Keratinocyte (primary cell): Measurements from ENCODE around the gene NBPF3. TPM values are rescaled to one million over a fixed set of nuclear protein-coding genes. Genes with fewer than 3 reads are reported as not detected.
A peak's percentile ranks its signal among the peaks of the same experiment; 100 is the strongest.
"Not testable (repeated sequence)": the region's sequence is repeated elsewhere in the genome, so short reads cannot be mapped to it uniquely, and the experiment has no call there.

ENCODE experiments used
- DNase-seq: peaks from one replicate; pipeline ENCODE4 v3.0.0-alpha.2; 2011; ENCODE audit warnings: low read depth, missing footprints, low spot score
- FAIRE-seq: peaks from 2 replicates; lab custom pipeline; 2011; peaks lifted over from hg19 to GRCh38; lab: Jason Lieb, UNC
- H2AFZ ChIP-seq: 2 replicates; pipeline ENCODE4 v1.6.0; 2012; ENCODE audit warnings: low read length, control low read depth, inconsistent platforms; ENCODE audit not compliant: control insufficient read depth
- H3K27ac ChIP-seq: 2 replicates; pipeline ENCODE4 v1.5.1; 2011; ENCODE audit warnings: low read length; ENCODE audit not compliant: control insufficient read depth, insufficient read depth
- H3K27me3 ChIP-seq: 3 replicates; pipeline ENCODE4 v1.6.0; 2011; ENCODE audit warnings: low read length; ENCODE audit not compliant: control insufficient read depth, insufficient read depth; ENCODE audit errors: extremely low read depth
- H3K36me3 ChIP-seq, 2 experiments: 2 replicates in 1 of 2; 3 replicates in 1 of 2; pipeline ENCODE4 v1.5.1; 2011; ENCODE audit warnings: low read length in 2 of 2, mild to moderate bottlenecking in 1 of 2; ENCODE audit not compliant: control insufficient read depth in 2 of 2, insufficient read depth in 2 of 2; ENCODE audit errors: extremely low read depth in 1 of 2
- H3K4me1 ChIP-seq: 3 replicates; pipeline ENCODE4 v1.5.1; 2011; ENCODE audit warnings: low read length; ENCODE audit not compliant: control insufficient read depth, insufficient read depth; ENCODE audit errors: extremely low read depth
- H3K4me2 ChIP-seq: 3 replicates; pipeline ENCODE4 v1.6.0; 2011; ENCODE audit warnings: low read depth, low read length; ENCODE audit not compliant: control insufficient read depth, insufficient read depth; ENCODE audit errors: extremely low read depth
- H3K4me3 ChIP-seq, 3 experiments: fragments of 200-600 bp in 1 of 3; sonication (generic) in 1 of 3; 2 replicates in 2 of 3; 3 replicates in 1 of 3; pipeline ENCODE4 v1.5.1; 2011 to 2016; ENCODE audit warnings: low read length in 3 of 3, mild to moderate bottlenecking in 3 of 3, control low read depth in 2 of 3, inconsistent platforms in 1 of 3, low read depth in 1 of 3, mixed read lengths in 1 of 3, mixed run types in 1 of 3, moderate library complexity in 1 of 3; ENCODE audit not compliant: control insufficient read depth in 2 of 3, insufficient read depth in 2 of 3; ENCODE audit errors: extremely low read depth in 1 of 3
- H3K79me2 ChIP-seq: 2 replicates; pipeline ENCODE4 v1.6.0; 2012; ENCODE audit warnings: low read length; ENCODE audit not compliant: control insufficient read depth, insufficient read depth
- H3K9ac ChIP-seq: 3 replicates; pipeline ENCODE4 v1.6.0; 2011; ENCODE audit warnings: low read length; ENCODE audit not compliant: control insufficient read depth, insufficient read depth; ENCODE audit errors: extremely low read depth
- H3K9me1 ChIP-seq: 3 replicates; pipeline ENCODE4 v1.6.0; 2011; ENCODE audit warnings: low read length; ENCODE audit not compliant: control insufficient read depth, insufficient read depth; ENCODE audit errors: extremely low read depth
- H3K9me3 ChIP-seq: 2 replicates; pipeline ENCODE4 v1.5.1; 2012; ENCODE audit warnings: low read depth, low read length; ENCODE audit not compliant: control insufficient read depth
- H4K20me1 ChIP-seq: 3 replicates; pipeline ENCODE4 v1.6.0; 2011; ENCODE audit warnings: low read length; ENCODE audit not compliant: control insufficient read depth, insufficient read depth; ENCODE audit errors: extremely low read depth
- EZH2 ChIP-seq: IDR thresholded peaks from one replicate; pipeline ENCODE4 v1.6.1; 2012; ENCODE audit warnings: inconsistent platforms, mild to moderate bottlenecking, low read length, moderate library complexity
- dilution Hi-C: fragments of 300-500 bp; cut with MboI; formaldehyde crosslinking; loops from one replicate; pipeline ENCODE4 v1.7.0; 2020; ENCODE audit warnings: low sequenced_read_pairs; ENCODE audit not compliant: extremely low pct_ligation_motif_present
- polyA plus RNA-seq, 5 experiments: library from polyadenylated mRNA; depleted of rRNA in 3 of 5; stranded (reverse) in 3 of 5; stranded (forward) in 1 of 5; unstranded in 1 of 5; fragments of >200 nt; gene quantifications; 1 replicate in 1 of 5; 2 replicates in 3 of 5; 3 replicates in 1 of 5; pipeline versions ENCODE4 v1.2.1 to v1.2.3, GENCODE V29; 2011 to 2012; ENCODE audit warnings: missing spikeins in 2 of 5, low read depth in 1 of 5, low replicate concordance in 1 of 5

NBPF3 gene
- polyA plus RNA-seq, 1 donor (not counting 4 experiments of a cell fraction or from before 2014, with no cell fraction given) = 6.8 TPM

DNA sequence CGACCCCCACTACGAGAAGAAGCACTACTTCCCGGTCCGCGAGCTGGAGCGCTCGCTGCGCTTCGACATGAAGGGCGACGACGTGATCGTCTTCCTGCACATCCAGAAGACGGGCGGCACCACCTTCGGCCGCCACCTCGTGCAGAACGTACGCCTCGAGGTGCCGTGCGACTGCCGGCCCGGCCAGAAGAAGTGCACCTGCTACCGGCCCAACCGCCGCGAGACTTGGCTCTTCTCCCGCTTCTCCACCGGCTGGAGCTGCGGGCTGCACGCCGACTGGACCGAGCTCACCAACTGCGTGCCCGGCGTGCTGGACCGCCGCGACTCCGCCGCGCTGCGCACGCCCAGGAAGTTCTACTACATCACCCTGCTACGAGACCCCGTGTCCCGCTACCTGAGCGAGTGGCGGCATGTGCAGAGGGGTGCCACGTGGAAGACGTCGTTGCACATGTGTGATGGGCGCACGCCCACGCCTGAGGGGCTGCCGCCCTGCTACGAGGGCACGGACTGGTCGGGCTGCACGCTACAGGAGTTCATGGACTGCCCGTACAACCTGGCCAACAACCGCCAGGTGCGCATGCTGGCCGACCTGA is 11.4 kb upstream of the NBPF3 start:
- H3K27ac ChIP-seq, H3K4me1 ChIP-seq, H3K79me2 ChIP-seq, H3K36me3 ChIP-seq, H4K20me1 ChIP-seq, H3K9me3 ChIP-seq, H3K27me3 ChIP-seq, DNase-seq, H3K9me1 ChIP-seq, H3K4me3 ChIP-seq, dilution Hi-C loops, FAIRE-seq, H3K4me2 ChIP-seq, H2AFZ ChIP-seq, H3K9ac ChIP-seq: not testable (repeated sequence)
- TF ChIP-seq EZH2 = peak; percentile 32

DNA sequence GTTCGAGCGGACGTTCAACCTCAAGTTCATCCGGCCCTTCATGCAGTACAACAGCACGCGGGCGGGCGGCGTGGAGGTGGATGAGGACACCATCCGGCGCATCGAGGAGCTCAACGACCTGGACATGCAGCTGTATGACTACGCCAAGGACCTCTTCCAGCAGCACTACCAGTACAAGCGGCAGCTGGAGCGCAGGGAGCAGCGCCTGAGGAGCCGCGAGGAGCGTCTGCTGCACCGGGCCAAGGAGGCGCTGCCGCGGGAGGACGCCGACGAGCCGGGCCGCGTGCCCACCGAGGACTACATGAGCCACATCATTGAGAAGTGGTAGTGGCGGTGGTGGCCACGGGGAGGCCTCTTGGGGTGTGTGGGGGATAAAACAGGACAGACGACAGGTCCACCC is 10.7 kb upstream of the NBPF3 start:
- H3K4me2 ChIP-seq, FAIRE-seq, H3K4me1 ChIP-seq, H3K27me3 ChIP-seq, H4K20me1 ChIP-seq, H3K9me3 ChIP-seq, H3K9me1 ChIP-seq, H3K4me3 ChIP-seq, H3K9ac ChIP-seq, H3K36me3 ChIP-seq, dilution Hi-C loops, DNase-seq, H2AFZ ChIP-seq, H3K27ac ChIP-seq, H3K79me2 ChIP-seq: not testable (repeated sequence)

DNA sequence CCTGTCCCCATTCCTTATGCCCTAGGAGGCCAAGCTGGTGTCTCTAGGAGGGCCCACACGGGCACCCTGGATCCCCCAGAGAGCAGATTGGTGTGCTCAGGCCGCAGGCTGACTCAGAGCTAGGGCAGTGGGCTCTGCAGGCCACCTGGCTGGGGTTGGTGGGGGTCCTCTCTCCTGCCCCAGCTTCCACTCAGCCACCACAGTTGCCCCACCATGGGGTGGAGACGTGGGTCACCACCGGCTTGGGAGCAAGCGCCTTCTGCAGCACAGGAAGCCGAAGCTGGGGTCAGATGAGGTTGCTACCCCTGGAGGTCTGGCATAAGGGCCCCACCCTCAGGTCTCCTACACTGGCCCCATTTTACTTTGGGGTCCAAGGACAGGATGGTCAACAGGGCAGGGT is 9.1 kb upstream of the NBPF3 start:
- H3K27ac ChIP-seq, DNase-seq, H2AFZ ChIP-seq, H3K4me1 ChIP-seq, H4K20me1 ChIP-seq, H3K27me3 ChIP-seq, FAIRE-seq, dilution Hi-C loops, H3K9me1 ChIP-seq, H3K9me3 ChIP-seq, H3K4me2 ChIP-seq, H3K9ac ChIP-seq, H3K4me3 ChIP-seq, H3K36me3 ChIP-seq, H3K79me2 ChIP-seq: not testable (repeated sequence)
